ENCODE results near the gene POMT2. TPM values are rescaled to one million over a fixed set of nuclear protein-coding genes. Genes with fewer than 3 reads are reported as not detected.
"Not testable (repeated sequence)": the region's sequence is repeated elsewhere in the genome, so short reads cannot be mapped to it uniquely, and the experiment has no call there.

POMT2 gene
- polyA plus RNA-seq, 4 donors, result 34.2 to 55.2 (median 47.0) TPM

GRCh38 chr14:77303417-77304156 lies 17.1 kb downstream of the POMT2 start:
- no peak for DNase-seq (ENCODE audit: low read depth in 4 of 4, low spot score in 2 of 4)

GRCh38 chr14:77302926-77303325 lies 17.8 kb downstream of the POMT2 start:
- DNase-seq (ENCODE audit: low read depth in 4 of 4, low spot score in 2 of 4), result no peak

- peak in 1 of 4 donors; percentile 77 for DNase-seq (ENCODE audit: low read depth in 4 of 4, low spot score in 2 of 4)
Observed at GRCh38 chr14:77301103-77301502, 19.6 kb downstream of the POMT2 start.

GRCh38 chr14:77299771-77300170 lies 20.9 kb downstream of the POMT2 start:
- DNase-seq (ENCODE audit: low read depth in 4 of 4, low spot score in 2 of 4), result no peak

GRCh38 chr14:77296906-77297305 lies 23.8 kb downstream of the POMT2 start:
- DNase-seq (ENCODE audit: low read depth in 4 of 4, low spot score in 2 of 4), result no peak

- DNase-seq (ENCODE audit: low read depth in 4 of 4, low spot score in 2 of 4), result no peak
Observed at GRCh38 chr14:77296155-77296554, 24.5 kb downstream of the POMT2 start.

- DNase-seq (ENCODE audit: low read depth in 4 of 4, low spot score in 2 of 4), result no peak
Observed at GRCh38 chr14:77290705-77291104, 30.0 kb downstream of the POMT2 start.

- DNase-seq (ENCODE audit: low read depth in 4 of 4, low spot score in 2 of 4), result no peak
Observed at GRCh38 chr14:77286576-77286975, 34.1 kb downstream of the POMT2 start.

- no peak for DNase-seq (ENCODE audit: low read depth in 4 of 4, low spot score in 2 of 4)
Observed at GRCh38 chr14:77284466-77284865, 36.2 kb downstream of the POMT2 start.

- no peak for DNase-seq (ENCODE audit: low read depth in 4 of 4, low spot score in 2 of 4)
Observed at GRCh38 chr14:77284066-77284465, 36.6 kb downstream of the POMT2 start.

- DNase-seq (ENCODE audit: low read depth in 4 of 4, low spot score in 2 of 4), result no peak
Observed at GRCh38 chr14:77281852-77282410, 38.8 kb downstream of the POMT2 start.

GRCh38 chr14:77280921-77281320 lies 39.8 kb downstream of the POMT2 start:
- not testable (repeated sequence) for DNase-seq (ENCODE audit: low read depth in 4 of 4, low spot score in 2 of 4)

GRCh38 chr14:77279719-77280118 lies 41.0 kb downstream of the POMT2 start:
- no peak for DNase-seq (ENCODE audit: low read depth in 4 of 4, low spot score in 2 of 4)

- DNase-seq (ENCODE audit: low read depth in 4 of 4, low spot score in 2 of 4), result no peak
Observed at GRCh38 chr14:77278461-77279230, 42.0 kb downstream of the POMT2 start.

- no peak for DNase-seq (ENCODE audit: low read depth in 4 of 4, low spot score in 2 of 4)
Observed at GRCh38 chr14:77276959-77277358, 43.7 kb downstream of the POMT2 start.

- no peak for DNase-seq (ENCODE audit: low read depth in 4 of 4, low spot score in 2 of 4)
Observed at GRCh38 chr14:77276295-77276935, 44.3 kb downstream of the POMT2 start.

GRCh38 chr14:77275601-77276017 lies 45.1 kb downstream of the POMT2 start:
- no peak for DNase-seq (ENCODE audit: low read depth in 4 of 4, low spot score in 2 of 4)

- DNase-seq (ENCODE audit: low read depth in 4 of 4, low spot score in 2 of 4), result no peak
Observed at GRCh38 chr14:77275041-77275580, 45.6 kb downstream of the POMT2 start.

GRCh38 chr14:77273796-77274195 lies 46.9 kb downstream of the POMT2 start:
- DNase-seq (ENCODE audit: low read depth in 4 of 4, low spot score in 2 of 4), result no peak

GRCh38 chr14:77272261-77272660 lies 48.4 kb downstream of the POMT2 start:
- no peak for DNase-seq (ENCODE audit: low read depth in 4 of 4, low spot score in 2 of 4)

All from left renal cortex interstitium (tissue), 4 donors.